GM23338 (cell line): ENCODE measurements around the gene STK33.

ENCODE experiments used
- CTCF ChIP-seq, 2 experiments: fragments of 200-600 bp in 1 of 2; sonication (generic) in 1 of 2; conservative IDR thresholded peaks; 2 replicates each; pipeline versions ENCODE4 v1.5.1 to v1.6.1; 2016 to 2017; ENCODE audit warnings: antibody characterized with exemption in 2 of 2, low read depth in 2 of 2, mild to moderate bottlenecking in 2 of 2, moderate library complexity in 1 of 2
- EZH2 ChIP-seq: fragments of 200-600 bp; sonication (generic); IDR thresholded peaks from one replicate; pipeline ENCODE4 v1.8.0; 2017; ENCODE audit warnings: antibody characterized with exemption, mild to moderate bottlenecking, low read depth; ENCODE audit not compliant: unreplicated experiment
- EZH2phosphoT487 ChIP-seq: fragments of 200-600 bp; sonication (generic); IDR thresholded peaks from one replicate; pipeline ENCODE4 v1.8.1; 2018; ENCODE audit warnings: antibody characterized with exemption; ENCODE audit not compliant: unreplicated experiment
- NANOG ChIP-seq: IDR thresholded peaks from 2 replicates; pipeline ENCODE4 v1.6.1; 2016; ENCODE audit warnings: antibody characterized with exemption, borderline replicate concordance
- POLR2AphosphoS5 ChIP-seq: IDR thresholded peaks from 2 replicates; pipeline ENCODE4 v1.6.1; 2016; ENCODE audit warnings: antibody characterized with exemption, low read depth
- REST ChIP-seq: IDR thresholded peaks from one replicate; pipeline ENCODE4 v1.6.1; 2018; ENCODE audit warnings: antibody characterized with exemption; ENCODE audit not compliant: unreplicated experiment
- STAT1 ChIP-seq: IDR thresholded peaks from one replicate; pipeline ENCODE4 v1.6.1; 2016; ENCODE audit warnings: antibody characterized with exemption; ENCODE audit not compliant: unreplicated experiment

- TF ChIP-seq CTCF (conservative IDR thresholded peaks at IDR 0.05; ENCODE audit: low read depth in 2 of 2) (no peak), EZH2phosphoT487 (no peak), STAT1 (no peak), POLR2AphosphoS5 (no peak), REST (no peak), EZH2 (no peak), NANOG (no peak)
Observed at GRCh38 chr11:8408151-8408941, 185.7 kb downstream of the STK33 start.
